Large intestine (tissue), 3 donors: ENCODE data around the gene CPLX1. TPM values are rescaled to one million over a fixed set of nuclear protein-coding genes. Genes with fewer than 3 reads are reported as not detected.
"Not testable (repeated sequence)": the region's sequence is repeated elsewhere in the genome, so short reads cannot be mapped to it uniquely, and the experiment has no call there.

Experiments used
- DNase-seq, 2 donors: peaks; one replicate each; pipeline versions ENCODE4 v3.0.0 to v3.0.0-alpha.2; 2013
- H3K27ac ChIP-seq: one replicate; pipeline ENCODE4 v1.5.1; 2013; ENCODE audit warnings: low read length
- H3K27me3 ChIP-seq: 2 replicates; pipeline ENCODE4 v1.6.1; 2013; ENCODE audit warnings: low read length; ENCODE audit not compliant: control insufficient read depth, insufficient read depth
- H3K36me3 ChIP-seq: 2 replicates; pipeline ENCODE4 v1.6.1; 2013; ENCODE audit warnings: low read length; ENCODE audit not compliant: control insufficient read depth, insufficient read depth
- H3K4me1 ChIP-seq: one replicate; pipeline ENCODE4 v1.6.1; 2013; ENCODE audit warnings: low read length; ENCODE audit not compliant: control insufficient read depth, insufficient read depth
- H3K4me3 ChIP-seq: one replicate; pipeline ENCODE4 v1.5.1; 2013; ENCODE audit warnings: low read length
- H3K9me3 ChIP-seq: one replicate; pipeline ENCODE4 v1.6.1; 2013; ENCODE audit warnings: mild to moderate bottlenecking, low read depth, low read length, moderate library complexity; ENCODE audit not compliant: control insufficient read depth
- WGBS: methylation state at CpG from one replicate; pipeline ENCODE4 v1.1.5; 2013; ENCODE audit warnings: low lambda C conversion rate; ENCODE audit not compliant: insufficient coverage; 5-methylcytosine and 5-hydroxymethylcytosine counted together
- polyA plus RNA-seq: library from polyadenylated mRNA; unstranded; fragments of 120-200 nt; gene quantifications from one replicate; pipeline ENCODE4 v1.2.1, GENCODE V29; 2013

The CPLX1 gene
- polyA plus RNA-seq, 1 donor = 2.8 TPM

- H3K9me3 ChIP-seq, DNase-seq, H3K27me3 ChIP-seq, H3K4me3 ChIP-seq, H3K4me1 ChIP-seq, H3K27ac ChIP-seq: not testable (repeated sequence)
- H3K36me3 ChIP-seq = peaks cover 74% of the 10 kb centered on the region
- no CpG with 5 or more reads among the region's 30 CpGs for WGBS
Observed at GRCh38 chr4:774419-775092, 51.4 kb downstream of the CPLX1 start.

GRCh38 chr4:773214-773613 is 52.7 kb downstream of the CPLX1 start:
- no peak for DNase-seq
- Histone ChIP-seq H3K27ac (no peak overlapping the region), H3K27me3 (no peaks in the 10 kb centered on the region), H3K4me1 (no peaks in the 10 kb centered on the region), H3K9me3 (peaks cover 3% of the 10 kb centered on the region), H3K36me3 (peaks cover 73% of the 10 kb centered on the region), H3K4me3 (no peak overlapping the region)
- no CpG with 5 or more reads among the region's 9 CpGs for WGBS

GRCh38 chr4:772776-773175 is 53.2 kb downstream of the CPLX1 start:
- Histone ChIP-seq H3K4me1 (no peaks in the 10 kb centered on the region), H3K9me3 (peaks cover 3% of the 10 kb centered on the region), H3K4me3 (no peak overlapping the region), H3K36me3 (peaks cover 73% of the 10 kb centered on the region), H3K27ac (no peak overlapping the region), H3K27me3 (no peaks in the 10 kb centered on the region)
- DNase-seq = no peak
- WGBS = no CpG with 5 or more reads among the region's 8 CpGs

GRCh38 chr4:772118-772517 is 53.8 kb downstream of the CPLX1 start:
- no peak for DNase-seq
- Histone ChIP-seq H3K4me1 (peaks cover under 1% of the 10 kb centered on the region), H3K9me3 (peaks cover 3% of the 10 kb centered on the region), H3K27ac (no peak overlapping the region), H3K4me3 (no peak overlapping the region), H3K27me3 (no peaks in the 10 kb centered on the region), H3K36me3 (peaks cover 71% of the 10 kb centered on the region)
- no CpG with 5 or more reads among the region's 7 CpGs for WGBS

GRCh38 chr4:771464-771863 is 54.5 kb downstream of the CPLX1 start:
- peaks cover 73% of the 10 kb centered on the region for H3K36me3 ChIP-seq
- no peaks in the 10 kb centered on the region for H3K27me3 ChIP-seq
- peaks cover 3% of the 10 kb centered on the region for H3K9me3 ChIP-seq
- no CpG with 5 or more reads among the region's 6 CpGs for WGBS
- peaks cover 5% of the 10 kb centered on the region for H3K4me1 ChIP-seq
- no peak overlapping the region for H3K4me3 ChIP-seq
- no peak overlapping the region for H3K27ac ChIP-seq
- DNase-seq = no peak

DNA sequence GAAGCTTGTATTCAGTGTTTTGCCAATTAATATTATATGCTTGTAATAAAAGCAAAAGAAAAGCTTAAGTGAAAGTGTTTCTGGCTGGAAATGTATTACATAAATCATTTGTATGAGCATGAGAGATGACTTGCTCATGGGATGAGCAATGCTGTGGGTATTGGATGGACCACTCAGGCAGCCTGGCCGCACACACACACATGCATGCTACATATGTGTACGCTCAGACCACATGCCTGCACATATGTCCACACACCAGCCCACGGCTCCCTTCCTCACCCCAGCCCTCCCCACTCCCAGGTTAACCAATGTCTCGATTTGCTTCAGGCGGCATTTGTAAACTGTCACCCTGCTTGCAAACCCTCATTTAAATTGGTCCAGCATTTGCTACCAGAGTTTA is 55.9 kb downstream of the CPLX1 start:
- Histone ChIP-seq H3K9me3 (peaks cover 3% of the 10 kb centered on the region), H3K27ac (no peak overlapping the region), H3K4me1 (peaks cover 5% of the 10 kb centered on the region), H3K27me3 (no peaks in the 10 kb centered on the region), H3K4me3 (no peak overlapping the region), H3K36me3 (peaks cover 67% of the 10 kb centered on the region)
- no CpG with 5 or more reads among the region's 5 CpGs for WGBS
- DNase-seq = no peak

DNA sequence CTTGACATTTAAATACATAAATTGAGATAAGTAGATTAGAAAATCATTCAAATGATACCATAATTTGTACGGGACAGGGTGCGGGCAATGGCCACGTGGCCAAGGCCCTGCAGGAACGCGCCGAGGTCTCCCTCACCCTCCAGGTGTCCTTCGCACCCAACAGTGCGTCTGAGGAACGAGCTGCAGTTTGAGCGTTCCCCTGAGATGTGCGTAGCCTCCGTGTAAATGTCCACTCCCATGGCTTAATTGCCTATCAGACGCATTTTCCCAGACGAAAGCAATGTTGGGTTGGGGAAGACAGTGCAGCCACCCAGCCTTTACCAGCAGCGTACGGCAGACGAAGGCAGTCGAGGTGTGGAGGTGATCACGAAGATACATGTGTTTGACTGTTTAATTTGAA is 56.4 kb downstream of the CPLX1 start:
- peaks cover 67% of the 10 kb centered on the region for H3K36me3 ChIP-seq
- no peaks in the 10 kb centered on the region for H3K27me3 ChIP-seq
- H3K4me3 ChIP-seq = no peak overlapping the region
- H3K9me3 ChIP-seq = peaks cover 3% of the 10 kb centered on the region
- 100% methylated on average over 2 of the region's 19 CpGs for WGBS
- H3K4me1 ChIP-seq = peaks cover 5% of the 10 kb centered on the region
- no peak overlapping the region for H3K27ac ChIP-seq
- DNase-seq = no peak

DNA sequence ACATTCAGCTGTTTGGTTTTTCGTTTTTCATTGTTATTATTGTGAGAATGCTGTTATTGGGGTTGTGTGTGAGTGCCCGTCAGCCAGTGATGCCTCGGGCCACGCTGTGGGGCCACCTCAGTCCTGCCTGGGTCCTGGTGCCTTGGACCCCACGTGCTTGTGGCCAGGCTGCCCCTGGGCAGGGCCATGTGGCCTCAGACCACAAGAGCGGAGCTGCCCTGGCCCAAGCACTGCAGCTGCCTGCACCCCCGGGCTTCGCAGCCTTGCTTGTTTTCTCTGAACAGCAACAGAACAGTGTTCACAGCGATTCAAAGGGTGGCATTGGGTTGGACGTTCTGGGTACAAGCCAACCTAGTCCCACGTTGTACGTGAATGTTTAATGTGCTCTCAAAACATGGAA is 56.9 kb downstream of the CPLX1 start:
- H3K36me3 ChIP-seq = peaks cover 69% of the 10 kb centered on the region
- no peak for DNase-seq
- no peak overlapping the region for H3K4me3 ChIP-seq

GRCh38 chr4:768076-768475 is 57.9 kb downstream of the CPLX1 start:
- DNase-seq = no peak
- WGBS = 100% methylated on average over 1 of the region's 15 CpGs
- H3K4me3 ChIP-seq = no peak overlapping the region
- H3K4me1 ChIP-seq = peaks cover 5% of the 10 kb centered on the region
- H3K27ac ChIP-seq = no peak overlapping the region
- peaks cover 3% of the 10 kb centered on the region for H3K9me3 ChIP-seq
- H3K36me3 ChIP-seq = peaks cover 71% of the 10 kb centered on the region
- H3K27me3 ChIP-seq = no peaks in the 10 kb centered on the region

More for the DNA sequence above, 56.9 kb downstream of the CPLX1 start:
- Histone ChIP-seq H3K27ac (no peak overlapping the region), H3K9me3 (peaks cover 3% of the 10 kb centered on the region), H3K27me3 (no peaks in the 10 kb centered on the region), H3K4me1 (peaks cover 5% of the 10 kb centered on the region)
- WGBS = 100% methylated on average over 1 of the region's 12 CpGs

DNA sequence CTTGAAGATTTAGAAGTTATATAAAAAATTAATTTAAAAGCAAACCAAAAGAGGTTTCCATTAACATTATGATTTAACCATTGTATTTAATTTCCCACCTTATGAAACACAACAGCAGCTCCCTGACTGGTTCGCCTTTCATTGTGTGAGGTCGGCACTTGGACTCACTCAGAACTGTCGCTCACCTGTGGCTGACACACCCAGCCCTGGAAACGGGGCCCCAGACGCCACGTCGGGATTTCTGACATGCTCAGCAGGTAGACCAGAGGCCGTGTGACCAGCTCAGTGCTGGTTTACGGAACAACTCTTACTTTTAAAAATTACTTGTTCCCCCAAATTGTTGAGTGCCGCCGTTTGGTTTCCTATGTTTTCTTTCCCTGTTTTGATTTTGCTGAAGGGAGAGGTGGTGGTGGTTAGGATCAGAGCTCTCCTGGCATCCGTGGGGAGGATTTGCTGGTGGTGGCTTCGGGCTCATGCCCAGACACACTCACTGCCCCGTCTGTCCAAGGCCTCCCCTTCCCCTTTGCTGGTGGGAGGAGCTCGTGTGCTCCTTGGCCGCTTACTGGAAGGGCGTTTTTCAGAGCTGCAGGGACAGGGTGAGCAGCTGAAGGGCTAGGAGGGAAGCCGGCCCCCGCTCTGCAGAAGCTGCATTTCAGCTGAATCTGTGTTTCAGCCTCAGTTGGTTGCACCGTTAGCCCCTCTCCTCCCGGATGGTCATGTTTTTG is 59.2 kb downstream of the CPLX1 start:
- H3K36me3 ChIP-seq = peaks cover 73% of the 10 kb centered on the region
- H3K4me1 ChIP-seq = peaks cover 5% of the 10 kb centered on the region
- no CpG with 5 or more reads among the region's 21 CpGs for WGBS
- DNase-seq = peak; percentile 44 to 70
- no peak overlapping the region for H3K27ac ChIP-seq
- H3K27me3 ChIP-seq = no peaks in the 10 kb centered on the region
- no peak overlapping the region for H3K4me3 ChIP-seq
- H3K9me3 ChIP-seq = peaks cover 3% of the 10 kb centered on the region

- Histone ChIP-seq H3K36me3 (peaks cover 74% of the 10 kb centered on the region), H3K9me3 (peaks cover 3% of the 10 kb centered on the region), H3K27me3 (no peaks in the 10 kb centered on the region), H3K4me3 (no peak overlapping the region), H3K4me1 (peaks cover 5% of the 10 kb centered on the region), H3K27ac (no peak overlapping the region)
- no peak for DNase-seq
- WGBS = no CpG with 5 or more reads among the region's 7 CpGs
Observed at GRCh38 chr4:766152-766515, 59.8 kb downstream of the CPLX1 start.
